H1 (cell line): ENCODE data around the gene MEF2A. TPM values are rescaled to one million over a fixed set of nuclear protein-coding genes. Genes with fewer than 3 reads are reported as not detected.

ENCODE experiments used
- CTCF ChIA-PET: fragments of 300-600 bp; sonication (Branson Sonifier 250); formaldehyde crosslinking; loops from one replicate; lab custom pipeline; 2021; ENCODE audit not compliant: partially characterized antibody; lab: Charles Lee
- POLR2A ChIA-PET: fragments of 300-600 bp; sonication (Branson Sonifier 250); formaldehyde crosslinking; loops from one replicate; lab custom pipeline; 2021; ENCODE audit warnings: inconsistent platforms; ENCODE audit not compliant: partially characterized antibody; lab: Charles Lee
- DNase-seq, 2 experiments: peaks; one replicate each; pipeline versions ENCODE4 v3.0.0 to v3.0.0-alpha.2; 2010 to 2022; ENCODE audit warnings: low spot score in 2 of 2, low read depth in 1 of 2, mixed read lengths in 1 of 2
- FAIRE-seq: peaks from 2 replicates; lab custom pipeline; 2011; peaks lifted over from hg19 to GRCh38; lab: Jason Lieb, UNC
- H2AFZ ChIP-seq: 2 replicates; pipeline ENCODE4 v1.8.1; 2012; ENCODE audit warnings: low read length, inconsistent platforms
- H2AK5ac ChIP-seq: 2 replicates; pipeline ENCODE4 v1.6.1; 2013; ENCODE audit warnings: low read depth, low read length
- H2BK120ac ChIP-seq: replicated peaks from 2 replicates; pipeline ENCODE3; 2013; ENCODE audit warnings: low read depth, low read length, inconsistent platforms
- H2BK12ac ChIP-seq: 2 replicates; pipeline ENCODE4 v1.6.1; 2013; ENCODE audit warnings: low read depth, low read length
- H2BK15ac ChIP-seq: 2 replicates; pipeline ENCODE4 v1.6.1; 2013; ENCODE audit warnings: low read length
- H2BK20ac ChIP-seq: 2 replicates; pipeline ENCODE4 v1.6.1; 2013; ENCODE audit warnings: low read length
- H2BK5ac ChIP-seq: 2 replicates; pipeline ENCODE4 v1.6.1; 2013; ENCODE audit warnings: low read depth, low read length
- H3K14ac ChIP-seq: 2 replicates; pipeline ENCODE4 v1.6.1; 2013; ENCODE audit warnings: inconsistent platforms; ENCODE audit not compliant: insufficient read length
- H3K18ac ChIP-seq: 2 replicates; pipeline ENCODE4 v1.6.1; 2013; ENCODE audit warnings: low read length; ENCODE audit errors: extremely low read depth
- H3K23ac ChIP-seq: 2 replicates; pipeline ENCODE4 v1.6.1; 2013; ENCODE audit warnings: inconsistent platforms; ENCODE audit not compliant: insufficient read length
- H3K23me2 ChIP-seq: 2 replicates; pipeline ENCODE4 v1.6.1; 2013; ENCODE audit warnings: low read depth, low read length
- H3K27ac ChIP-seq: 2 replicates; pipeline ENCODE4 v1.6.1; 2011; ENCODE audit warnings: low read depth, low read length, inconsistent platforms
- H3K27me3 ChIP-seq, 4 experiments: replicated peaks in 1 of 4; 1 replicate in 1 of 4; 2 replicates in 3 of 4; pipeline versions ENCODE4 v1.6.1 to v1.8.1; 2011 to 2013; ENCODE audit warnings: low read length in 3 of 4, mild to moderate bottlenecking in 3 of 4, inconsistent platforms in 2 of 4, mixed read lengths in 2 of 4, moderate library complexity in 1 of 4; ENCODE audit not compliant: control insufficient read depth in 3 of 4, insufficient read depth in 3 of 4; ENCODE audit errors: extremely low read depth in 1 of 4
- H3K36me3 ChIP-seq, 4 experiments: 2 replicates each; pipeline versions ENCODE4 v1.6.1 to v1.8.1; 2011 to 2013; ENCODE audit warnings: mild to moderate bottlenecking in 4 of 4, low read length in 3 of 4, moderate library complexity in 2 of 4, control low read depth in 1 of 4, inconsistent platforms in 1 of 4; ENCODE audit not compliant: insufficient read depth in 4 of 4, control insufficient read depth in 2 of 4
- H3K4ac ChIP-seq: replicated peaks from 2 replicates; pipeline ENCODE3; 2013; ENCODE audit warnings: low read length, low read depth, mixed read lengths, inconsistent platforms; ENCODE audit not compliant: insufficient read length
- H3K4me1 ChIP-seq, 4 experiments: replicated peaks in 1 of 4; 1 replicate in 1 of 4; 2 replicates in 3 of 4; pipeline versions ENCODE4 v1.6.1 to v1.8.1; 2011 to 2013; ENCODE audit warnings: low read length in 3 of 4, inconsistent platforms in 2 of 4, mixed read lengths in 1 of 4; ENCODE audit not compliant: insufficient read depth in 4 of 4, control insufficient read depth in 3 of 4
- H3K4me2 ChIP-seq, 2 experiments: 2 replicates each; pipeline versions ENCODE4 v1.6.1 to v1.8.1; 2011 to 2013; ENCODE audit warnings: low read depth in 2 of 2, low read length in 2 of 2, control low read depth in 1 of 2, inconsistent platforms in 1 of 2, mild to moderate bottlenecking in 1 of 2; ENCODE audit not compliant: insufficient read depth in 1 of 2
- H3K4me3 ChIP-seq, 4 experiments: fragments of 200-600, 300-600 bp in 1 of 4; sonication (generic), shearing (Covaris generic), sonication (Bioruptor Twin) in 1 of 4; 2 replicates each; pipeline versions ENCODE4 v1.5.1 to v1.8.1; 2011 to 2016; ENCODE audit warnings: low read length in 4 of 4, low read depth in 3 of 4, control low read depth in 2 of 4, inconsistent platforms in 2 of 4, mild to moderate bottlenecking in 2 of 4, mixed read lengths in 1 of 4, moderate library complexity in 1 of 4; ENCODE audit not compliant: insufficient read depth in 2 of 4; ENCODE audit errors: extremely low read depth in 1 of 4
- H3K56ac ChIP-seq: replicated peaks from 2 replicates; pipeline ENCODE3; 2013; ENCODE audit warnings: low read depth, mild to moderate bottlenecking, mixed read lengths, low read length, inconsistent platforms; ENCODE audit not compliant: insufficient read length
- H3K79me1 ChIP-seq: 2 replicates; pipeline ENCODE4 v1.6.1; 2013; ENCODE audit warnings: low read depth, low read length, control low read depth
- H3K79me2 ChIP-seq, 2 experiments: 2 replicates each; pipeline versions ENCODE4 v1.6.1 to v1.8.1; 2012 to 2013; ENCODE audit warnings: low read length in 2 of 2, mild to moderate bottlenecking in 2 of 2, inconsistent platforms in 1 of 2; ENCODE audit not compliant: insufficient read depth in 2 of 2, control insufficient read depth in 1 of 2
- H3K9ac ChIP-seq, 4 experiments: replicated peaks in 1 of 4; 1 replicate in 1 of 4; 2 replicates in 3 of 4; pipeline versions ENCODE4 v1.6.1 to v1.8.1; 2011 to 2013; ENCODE audit warnings: low read depth in 3 of 4, low read length in 3 of 4, control low read depth in 2 of 4, mild to moderate bottlenecking in 2 of 4, moderate library complexity in 2 of 4, inconsistent platforms in 1 of 4; ENCODE audit errors: extremely low read depth in 1 of 4
- H3K9me3 ChIP-seq, 2 experiments: 2 replicates each; pipeline versions ENCODE4 v1.6.1 to v1.8.1; 2012 to 2013; ENCODE audit warnings: mild to moderate bottlenecking in 2 of 2, moderate library complexity in 2 of 2, control low read depth in 1 of 2, inconsistent platforms in 1 of 2, low read depth in 1 of 2, low read length in 1 of 2, mixed read lengths in 1 of 2; ENCODE audit not compliant: insufficient read depth in 2 of 2
- H4K20me1 ChIP-seq, 2 experiments: replicated peaks in 1 of 2; 2 replicates each; pipeline versions ENCODE3 to v1.8.1; 2011 to 2013; ENCODE audit warnings: inconsistent platforms in 2 of 2, low read length in 2 of 2, mild to moderate bottlenecking in 1 of 2; ENCODE audit not compliant: insufficient read depth in 2 of 2, control insufficient read depth in 1 of 2
- H4K5ac ChIP-seq: 2 replicates; pipeline ENCODE4 v1.6.1; 2013; ENCODE audit warnings: low read length, low read depth, mixed read lengths, inconsistent platforms; ENCODE audit not compliant: insufficient read length
- H4K8ac ChIP-seq: 2 replicates; pipeline ENCODE4 v1.8.0; 2013; ENCODE audit warnings: mild to moderate bottlenecking, moderate library complexity, low read length, inconsistent platforms; ENCODE audit not compliant: insufficient read depth; ENCODE audit errors: extremely low read depth
- H4K91ac ChIP-seq: replicated peaks from 2 replicates; pipeline ENCODE3; 2013; ENCODE audit warnings: low read length, mixed read lengths, inconsistent platforms; ENCODE audit not compliant: insufficient read length
- BACH1 ChIP-seq: IDR thresholded peaks from 2 replicates; pipeline ENCODE4 v1.6.1; 2012; ENCODE audit warnings: low read length, improper control_type of control experiment
- CBX8 ChIP-seq: fragments of 300-800, 300-1000 bp; sonication (generic); IDR thresholded peaks from 2 replicates; pipeline ENCODE4 v1.7.1; 2016; ENCODE audit warnings: low read depth, low read length, borderline replicate concordance
- CHD2 ChIP-seq: IDR thresholded peaks from 2 replicates; pipeline ENCODE4 v1.6.1; 2012; ENCODE audit warnings: low read length, improper control_type of control experiment
- CTBP2 ChIP-seq: IDR thresholded peaks from 2 replicates; pipeline ENCODE4 v1.7.0; 2011; ENCODE audit warnings: borderline replicate concordance, mild to moderate bottlenecking, moderate library complexity, mixed read lengths, low read length; ENCODE audit not compliant: insufficient read depth, insufficient read length
- CTCF ChIP-seq, 3 experiments: IDR thresholded peaks; 1 replicate in 2 of 3; 2 replicates in 1 of 3; pipeline versions ENCODE4 v1.5.1 to v1.6.1; 2011; ENCODE audit warnings: low read length in 3 of 3, mild to moderate bottlenecking in 3 of 3, inconsistent platforms in 2 of 3, low read depth in 1 of 3, moderate library complexity in 1 of 3; ENCODE audit not compliant: insufficient read depth in 1 of 3; ENCODE audit errors: control extremely low read depth in 1 of 3
- HDAC6 ChIP-seq: IDR thresholded peaks from one replicate; pipeline ENCODE4 v1.7.1; 2012; ENCODE audit warnings: low read depth, mild to moderate bottlenecking, inconsistent platforms, low read length, moderate library complexity
- NRF1 ChIP-seq: IDR thresholded peaks from 2 replicates; pipeline ENCODE4 v1.6.1; 2011; ENCODE audit warnings: mild to moderate bottlenecking, low read depth, low read length, improper control_type of control experiment
- RFX5 ChIP-seq: IDR thresholded peaks from 2 replicates; pipeline ENCODE4 v1.6.1; 2011; ENCODE audit warnings: low read depth, low read length, improper control_type of control experiment, borderline replicate concordance
- SIN3A ChIP-seq, 2 experiments: IDR thresholded peaks in 1 of 2; conservative IDR thresholded peaks in 1 of 2; 2 replicates each; pipeline ENCODE4 v1.6.1; 2011 to 2012; ENCODE audit warnings: low read length in 2 of 2, improper control_type of control experiment in 1 of 2, low read depth in 1 of 2, mild to moderate bottlenecking in 1 of 2
- YY1 ChIP-seq: IDR thresholded peaks from 2 replicates; pipeline ENCODE4 v1.6.1; 2011; ENCODE audit warnings: low read depth, mild to moderate bottlenecking, low read length
- ZNF274 ChIP-seq: IDR thresholded peaks from 2 replicates; pipeline ENCODE4 v1.7.0; 2012; ENCODE audit warnings: low read length, borderline replicate concordance; ENCODE audit errors: extremely low read depth
- WGBS, 2 experiments: shearing (Covaris generic) in 1 of 2; methylation state at CpG; one replicate each; pipeline versions ENCODE4 v1.1.6 to v1.1.7; 2013 to 2015; ENCODE audit warnings: low lambda C conversion rate in 2 of 2, mixed read lengths in 2 of 2, inconsistent platforms in 1 of 2, low coverage in 1 of 2, missing lambda C conversion rate in 1 of 2; ENCODE audit not compliant: insufficient replicate concordance in 2 of 2, insufficient coverage in 1 of 2, insufficient read length in 1 of 2; ENCODE audit errors: extremely low coverage in 1 of 2, missing lambda C conversion rate in 1 of 2; 5-methylcytosine and 5-hydroxymethylcytosine counted together
- polyA plus RNA-seq, 7 experiments: library from polyadenylated mRNA; depleted of rRNA in 3 of 7; stranded (reverse) in 5 of 7; unstranded in 2 of 7; fragments of >200 nt in 5 of 7; fragments of 200-250 nt in 2 of 7; gene quantifications; 1 replicate in 5 of 7; 2 replicates in 1 of 7; 4 replicates in 1 of 7; pipeline versions ENCODE4 v1.2.1 to v1.2.3, GENCODE V29; 2011 to 2013; ENCODE audit warnings: missing spikeins in 2 of 7, mixed read lengths in 2 of 7
- total RNA-seq: library from RNA; stranded (reverse); fragmentation: NEBNext Ultra II Directional; extraction: Animal tissue kit (Norgen Biotek cat#: 25700); gene quantifications from 2 replicates; pipeline ENCODE4 v1.2.1, GENCODE V29; 2021

The MEF2A gene
- total and polyA plus RNA-seq, 2 of the 8 experiments (the other 6 are each of a cell fraction or from before 2014, with no cell fraction given) = 15.6 to 22.5 TPM

DNA sequence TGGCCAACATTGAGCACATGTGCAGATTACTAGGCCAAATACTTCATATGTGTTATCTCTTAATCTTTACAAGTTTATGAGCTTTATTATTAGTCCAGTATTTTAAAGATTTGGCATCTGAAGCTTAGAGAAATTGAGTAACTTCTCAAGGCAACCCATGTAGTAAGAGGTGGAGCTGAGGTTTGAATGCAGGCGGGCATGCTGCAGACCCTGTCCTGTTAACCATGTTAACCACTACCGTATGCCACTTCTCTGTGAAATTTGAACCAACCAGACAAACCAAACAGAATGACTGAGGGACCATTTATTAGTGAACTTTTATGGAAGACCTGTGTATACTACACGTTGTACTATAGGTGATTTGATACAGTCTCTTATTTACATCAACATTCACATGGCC, 49.7 kb downstream of the MEF2A start:
- H4K20me1 ChIP-seq = peaks cover 3% of the 10 kb centered on the region in 2 experiments
- H3K14ac ChIP-seq = no peak overlapping the region
- no peaks in the 10 kb centered on the region for H3K9me3 ChIP-seq
- 92% methylated on average over 3 of the region's 3 CpGs; no CpG with 5 or more reads in 1 of the 2 experiments for WGBS, 2 experiments
- no peaks in the 10 kb centered on the region for H3K23me2 ChIP-seq
- no peak overlapping the region for H3K56ac ChIP-seq
- no peak overlapping the region for H2BK12ac ChIP-seq
- no peak overlapping the region for H4K91ac ChIP-seq
- DNase-seq = no peak
- H3K4ac ChIP-seq = no peak overlapping the region
- CTCF ChIA-PET = interaction anchor here (1.2 to 2.2 kb wide), 4 partner anchors 10 to 343 kb away, joined by 3 to 8 read pairs (median 3); no protein-coding TSS in a partner anchor
- H3K18ac ChIP-seq = no peak overlapping the region
- no peak overlapping the region for H2AK5ac ChIP-seq
- H3K23ac ChIP-seq = no peak overlapping the region
- no peak overlapping the region for H4K5ac ChIP-seq
- H2BK15ac ChIP-seq = no peak overlapping the region
- H2BK120ac ChIP-seq = no peak overlapping the region
- no peak overlapping the region for H2BK20ac ChIP-seq
- H4K8ac ChIP-seq = no peak overlapping the region
- FAIRE-seq = no peak
- POLR2A ChIA-PET = no interaction called here
- no peak overlapping the region for H3K4me3 ChIP-seq
- H2BK5ac ChIP-seq = no peak overlapping the region
- no peak overlapping the region for H3K27ac ChIP-seq
- H3K4me1 ChIP-seq = peaks cover 0 to 8% (median 6%) of the 10 kb centered on the region in 4 experiments; a peak in 5 of 7 replicates
- peaks cover 2% of the 10 kb centered on the region for H3K79me1 ChIP-seq
- H3K79me2 ChIP-seq = peaks cover 3 to 91% of the 10 kb centered on the region in 2 experiments; a peak in 3 of 4 replicates
- no peaks in the 10 kb centered on the region for H3K27me3 ChIP-seq
- no peak overlapping the region for H2AFZ ChIP-seq
- no peaks in the 10 kb centered on the region for H3K36me3 ChIP-seq
- H3K9ac ChIP-seq = no peak overlapping the region
- H3K4me2 ChIP-seq = no peak overlapping the region
- no peak for TF ChIP-seq ZNF274
- no peak for TF ChIP-seq YY1
- no peak for TF ChIP-seq RFX5
- TF ChIP-seq SIN3A (conservative IDR thresholded peaks at IDR 0.05 in 1 of 2, IDR thresholded peaks at IDR 0.05 in 1 of 2; ENCODE audit: low read depth in 1 of 2, low read length in 2 of 2) = no peak
- no peak for TF ChIP-seq BACH1
- no peak for TF ChIP-seq CHD2
- TF ChIP-seq NRF1 = no peak
- no peak for TF ChIP-seq HDAC6
- TF ChIP-seq CTCF (IDR thresholded peaks at IDR 0.05; ENCODE audit: control extremely low read depth in 1 of 3, insufficient read depth in 1 of 3, low read depth in 1 of 3, low read length in 3 of 3) = no peak
- no peak for TF ChIP-seq CBX8
- no peak for TF ChIP-seq CTBP2
